Mesenchymal stem cell (in vitro differentiated cells and primary cell): ENCODE measurements around the gene DHX8.

Experiments used
- DNase-seq: peaks from one replicate; pipeline ENCODE4 v3.0.0-alpha.2; 2013
- H2AFZ ChIP-seq: one replicate; pipeline ENCODE4 v1.6.1; 2013; ENCODE audit warnings: low read depth, mild to moderate bottlenecking, control low read depth, inconsistent platforms, low read length, moderate library complexity
- H2AK5ac ChIP-seq: 2 replicates; pipeline ENCODE4 v1.6.1; 2013; ENCODE audit warnings: low read length, moderate library complexity, mild to moderate bottlenecking, inconsistent platforms; ENCODE audit not compliant: severe bottlenecking
- H2BK120ac ChIP-seq: one replicate; pipeline ENCODE4 v1.6.1; 2013; ENCODE audit warnings: low read depth, mild to moderate bottlenecking, inconsistent platforms, low read length, moderate library complexity
- H2BK12ac ChIP-seq, 2 experiments: one replicate each; pipeline ENCODE4 v1.6.1; 2013; ENCODE audit warnings: inconsistent platforms in 2 of 2, low read length in 2 of 2, mild to moderate bottlenecking in 2 of 2, moderate library complexity in 2 of 2, control low read depth in 1 of 2
- H2BK15ac ChIP-seq: one replicate; pipeline ENCODE4 v1.6.1; 2013; ENCODE audit warnings: mild to moderate bottlenecking, low read depth, inconsistent platforms; ENCODE audit not compliant: poor library complexity, severe bottlenecking
- H2BK5ac ChIP-seq: 2 replicates; pipeline ENCODE4 v1.6.1; 2013; ENCODE audit warnings: low read depth, mild to moderate bottlenecking, low read length, control low read depth, inconsistent platforms; ENCODE audit not compliant: poor library complexity, severe bottlenecking
- H3K14ac ChIP-seq, 2 experiments: one replicate each; pipeline ENCODE4 v1.6.1; 2013; ENCODE audit warnings: inconsistent platforms in 2 of 2, low read length in 2 of 2, control low read depth in 1 of 2, mild to moderate bottlenecking in 1 of 2, moderate library complexity in 1 of 2
- H3K18ac ChIP-seq, 2 experiments: one replicate each; pipeline ENCODE4 v1.6.1; 2013; ENCODE audit warnings: inconsistent platforms in 2 of 2, low read length in 2 of 2, control low read depth in 1 of 2, low read depth in 1 of 2, mild to moderate bottlenecking in 1 of 2
- H3K23ac ChIP-seq, 2 experiments: one replicate each; pipeline ENCODE4 v1.6.1; 2013; ENCODE audit warnings: inconsistent platforms in 2 of 2, low read length in 2 of 2, mild to moderate bottlenecking in 2 of 2, moderate library complexity in 2 of 2, control low read depth in 1 of 2
- H3K27ac ChIP-seq: 2 replicates; pipeline ENCODE4 v1.5.1; 2013; ENCODE audit warnings: mild to moderate bottlenecking, moderate library complexity, low read length, control low read depth, inconsistent platforms; ENCODE audit not compliant: poor library complexity, severe bottlenecking
- H3K27me3 ChIP-seq, 2 experiments: 2 replicates each; pipeline versions ENCODE4 v1.6.1 to v1.7.0; 2013; ENCODE audit warnings: low read length in 2 of 2, mild to moderate bottlenecking in 2 of 2, moderate library complexity in 2 of 2, control low read depth in 1 of 2, inconsistent platforms in 1 of 2; ENCODE audit not compliant: control insufficient read depth in 1 of 2, insufficient read depth in 1 of 2
- H3K36me3 ChIP-seq, 2 experiments: 2 replicates each; pipeline versions ENCODE4 v1.6.1 to v1.7.0; 2013; ENCODE audit warnings: low read length in 2 of 2, control low read depth in 1 of 2, inconsistent platforms in 1 of 2, low read depth in 1 of 2, mild to moderate bottlenecking in 1 of 2; ENCODE audit not compliant: insufficient read depth in 2 of 2, control insufficient read depth in 1 of 2
- H3K4ac ChIP-seq, 2 experiments: one replicate each; pipeline ENCODE4 v1.6.1; 2013; ENCODE audit warnings: inconsistent platforms in 2 of 2, low read length in 2 of 2, mild to moderate bottlenecking in 2 of 2, moderate library complexity in 2 of 2, control low read depth in 1 of 2, low read depth in 1 of 2
- H3K4me1 ChIP-seq: 2 replicates; pipeline ENCODE4 v1.6.1; 2013; ENCODE audit warnings: low read depth, low read length, control low read depth; ENCODE audit not compliant: control insufficient read depth, insufficient read depth
- H3K4me2 ChIP-seq: 2 replicates; pipeline ENCODE4 v1.6.1; 2013; ENCODE audit warnings: low read length, mild to moderate bottlenecking, inconsistent platforms; ENCODE audit not compliant: poor library complexity, severe bottlenecking
- H3K4me3 ChIP-seq, 2 experiments: 2 replicates each; pipeline versions ENCODE4 v1.5.1 to v1.7.0; 2013; ENCODE audit warnings: low read length in 2 of 2, mild to moderate bottlenecking in 2 of 2, control low read depth in 1 of 2, low read depth in 1 of 2; ENCODE audit not compliant: insufficient read depth in 1 of 2
- H3K79me1 ChIP-seq: replicated peaks from 2 replicates; pipeline ENCODE4 v1.6.1; 2013; ENCODE audit warnings: mild to moderate bottlenecking, control low read depth, low read length, inconsistent platforms; ENCODE audit not compliant: poor library complexity, severe bottlenecking
- H3K9ac ChIP-seq: 2 replicates; pipeline ENCODE4 v1.7.0; 2013; ENCODE audit warnings: mild to moderate bottlenecking, low read length, moderate library complexity
- H3K9me3 ChIP-seq: 2 replicates; pipeline ENCODE4 v1.7.0; 2013; ENCODE audit warnings: mild to moderate bottlenecking, low read length; ENCODE audit not compliant: control insufficient read depth
- H4K8ac ChIP-seq: one replicate; pipeline ENCODE4 v1.6.1; 2013; ENCODE audit warnings: inconsistent platforms, mild to moderate bottlenecking, low read length, moderate library complexity
- H4K91ac ChIP-seq: one replicate; pipeline ENCODE4 v1.6.1; 2013; ENCODE audit warnings: mild to moderate bottlenecking, low read length, inconsistent platforms
- WGBS: methylation state at CpG from one replicate; pipeline ENCODE4 v1.1.7; 2013; ENCODE audit warnings: mixed read lengths; 5-methylcytosine and 5-hydroxymethylcytosine counted together

Gene DHX8

GRCh38 chr17:43562679-43563599, 79.2 kb downstream of the DHX8 start:
- no peak overlapping the region for H3K9ac ChIP-seq
- no peak overlapping the region for H2BK12ac ChIP-seq
- no peak overlapping the region for H2BK5ac ChIP-seq
- peak overlapping the region; percentile 39 for H4K8ac ChIP-seq
- H3K4me3 ChIP-seq = no peak overlapping the region
- no peak overlapping the region for H3K4ac ChIP-seq
- H3K27ac ChIP-seq = no peak overlapping the region
- peaks cover 4% of the 10 kb centered on the region for H3K4me1 ChIP-seq
- 14% methylated on average over 12 of the region's 19 CpGs for WGBS
- no peak for DNase-seq
- no peak overlapping the region for H3K23ac ChIP-seq
- no peak overlapping the region for H2AK5ac ChIP-seq
- H2BK120ac ChIP-seq = no peak overlapping the region
- H4K91ac ChIP-seq = no peak overlapping the region
- no peak overlapping the region for H3K14ac ChIP-seq
- no peak overlapping the region for H2BK15ac ChIP-seq
- no peak overlapping the region for H2AFZ ChIP-seq
- H3K36me3 ChIP-seq = no peaks in the 10 kb centered on the region
- H3K18ac ChIP-seq = no peak overlapping the region
- no peaks in the 10 kb centered on the region for H3K9me3 ChIP-seq
- H3K27me3 ChIP-seq = peaks cover 41 to 45% of the 10 kb centered on the region in 2 experiments
- H3K79me1 ChIP-seq = no peaks in the 10 kb centered on the region
- no peak overlapping the region for H3K4me2 ChIP-seq

DNA sequence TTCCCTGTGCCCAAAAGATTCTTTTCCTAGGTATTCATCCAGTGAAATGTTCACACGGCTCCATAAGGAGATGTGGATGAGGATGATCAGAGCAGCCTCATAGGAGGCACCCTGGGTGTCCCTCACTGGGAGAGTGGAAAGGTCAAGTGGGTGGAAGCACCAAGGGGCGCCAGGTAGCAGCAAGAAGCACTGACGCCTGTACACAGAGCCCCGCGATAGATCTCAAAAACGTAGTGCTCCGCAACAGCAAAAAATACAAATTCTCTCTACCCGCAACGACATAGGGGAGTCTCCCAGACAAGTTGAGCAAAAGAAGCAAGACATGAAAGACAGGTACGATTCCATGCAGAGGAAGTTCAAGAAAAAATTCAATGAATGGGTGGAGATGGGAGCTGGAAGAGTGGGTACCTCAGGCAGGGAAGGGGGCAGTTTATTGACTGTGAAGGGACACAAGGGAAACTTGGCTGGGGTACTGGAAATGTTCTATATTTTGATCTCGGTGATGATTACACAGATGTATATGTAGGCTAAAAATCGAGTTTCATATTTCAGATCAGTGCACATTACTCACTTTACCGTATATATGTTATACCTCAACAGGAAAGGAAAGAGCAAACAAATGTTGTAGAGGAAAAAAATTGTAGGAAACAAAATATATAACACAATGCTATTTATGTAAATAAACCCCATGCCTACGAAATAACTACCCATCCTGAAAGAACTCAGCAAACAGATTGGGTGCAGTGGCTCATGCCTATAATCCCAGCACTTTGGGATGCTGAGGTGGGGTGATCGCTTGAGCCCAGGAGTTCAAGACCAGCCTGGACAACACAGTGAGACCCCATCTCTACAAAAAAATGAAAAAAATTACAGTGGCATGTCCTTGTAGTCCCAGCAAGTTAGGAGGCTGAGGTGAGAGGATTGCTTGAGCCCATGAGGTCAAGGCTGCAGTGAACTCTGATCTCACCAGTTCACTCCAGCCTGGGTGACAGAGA, 80.1 kb downstream of the DHX8 start:
- H2AFZ ChIP-seq = no peak overlapping the region
- no peak overlapping the region for H3K4me2 ChIP-seq
- H3K36me3 ChIP-seq = no peaks in the 10 kb centered on the region
- no peak overlapping the region for H2BK15ac ChIP-seq
- peaks cover 41 to 45% of the 10 kb centered on the region in 2 experiments for H3K27me3 ChIP-seq
- WGBS = 71% methylated on average over 11 of the region's 15 CpGs
- no peaks in the 10 kb centered on the region for H3K9me3 ChIP-seq
- H3K18ac ChIP-seq = no peak overlapping the region
- no peak overlapping the region for H3K14ac ChIP-seq
- no peaks in the 10 kb centered on the region for H3K79me1 ChIP-seq
- no peak overlapping the region for H3K27ac ChIP-seq
- H4K91ac ChIP-seq = no peak overlapping the region
- no peak overlapping the region for H2BK5ac ChIP-seq
- H3K4ac ChIP-seq = no peak overlapping the region
- peaks cover 4% of the 10 kb centered on the region for H3K4me1 ChIP-seq
- no peak overlapping the region for H2BK12ac ChIP-seq
- DNase-seq = no peak
- H4K8ac ChIP-seq = no peak overlapping the region
- H3K4me3 ChIP-seq = no peak overlapping the region
- no peak overlapping the region for H2BK120ac ChIP-seq
- H3K23ac ChIP-seq = no peak overlapping the region
- H3K9ac ChIP-seq = no peak overlapping the region
- no peak overlapping the region for H2AK5ac ChIP-seq

DNA sequence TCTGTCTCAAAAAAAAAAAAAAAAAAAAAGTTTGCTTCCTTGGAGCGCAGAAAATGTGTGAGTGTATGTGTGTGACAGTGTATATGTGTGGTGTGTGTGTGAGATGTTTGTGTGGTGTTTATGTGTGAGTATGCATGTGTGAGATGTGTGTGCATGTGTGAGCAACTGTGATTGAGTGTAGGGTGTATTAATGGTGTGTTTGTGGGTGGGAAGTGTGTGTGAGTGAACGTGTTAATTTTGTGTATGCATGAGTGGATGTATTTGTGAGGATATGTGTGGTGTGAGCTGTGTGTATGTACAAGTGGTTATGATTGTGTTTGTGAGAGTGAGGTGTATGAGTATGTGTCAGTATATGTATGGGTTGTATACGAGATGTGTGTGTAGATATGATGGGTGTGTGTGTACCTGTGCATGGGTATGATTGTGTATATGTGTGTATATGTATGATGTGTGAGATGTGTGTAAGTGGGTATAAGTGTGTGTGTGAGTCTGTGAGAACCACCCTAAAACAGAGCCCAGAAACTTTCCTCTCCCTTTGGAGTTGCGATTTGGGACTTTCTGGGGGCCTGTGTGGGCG, 84.8 kb downstream of the DHX8 start:
- Histone ChIP-seq H3K4me1 (peaks cover under 1% of the 10 kb centered on the region), H2BK15ac (no peak overlapping the region), H2AK5ac (no peak overlapping the region), H3K23ac (no peak overlapping the region), H3K4me2 (no peak overlapping the region), H3K14ac (no peak overlapping the region), H2BK120ac (no peak overlapping the region), H2BK5ac (no peak overlapping the region), H3K9me3 (no peaks in the 10 kb centered on the region), H3K27me3 (peaks cover 13 to 22% of the 10 kb centered on the region in 2 experiments), H4K8ac (no peak overlapping the region), H2AFZ (no peak overlapping the region), H4K91ac (no peak overlapping the region), H3K36me3 (no peaks in the 10 kb centered on the region), H3K9ac (no peak overlapping the region), H3K4ac (no peak overlapping the region), H3K18ac (no peak overlapping the region), H3K4me3 (no peak overlapping the region), H3K79me1 (no peaks in the 10 kb centered on the region), H3K27ac (no peak overlapping the region), H2BK12ac (no peak overlapping the region)
- WGBS = 93% methylated on average over 5 of the region's 5 CpGs
- DNase-seq = no peak
